Gastroesophageal sphincter (tissue), 4 donors: ENCODE results near the gene PTPRD. TPM values are rescaled to one million over a fixed set of nuclear protein-coding genes. Genes with fewer than 3 reads are reported as not detected.

Experiments
- ATAC-seq: fragments of 150-250 bp; one replicate; pipeline ENCODE4 v1.9.1; 2016; ENCODE audit warnings: mild to moderate bottlenecking, moderate library complexity
- H3K27ac ChIP-seq, 4 donors: fragments of 200-600 bp; sonication (generic) in 3 of 4; 1 replicate in 3 of 4; 2 replicates in 1 of 4; pipeline ENCODE4 v1.5.1; 2016 to 2019
- H3K27me3 ChIP-seq: fragments of 200-600 bp; sonication (generic); one replicate; pipeline ENCODE4 v1.5.1; 2019
- H3K36me3 ChIP-seq, 2 donors: fragments of 200-600 bp; sonication (generic); one replicate each; pipeline ENCODE4 v1.5.1; 2019; ENCODE audit warnings: control low read depth in 1 of 2
- H3K4me1 ChIP-seq, 3 donors: fragments of 200-600 bp; sonication (generic); 1 replicate in 2 of 3; 2 replicates in 1 of 3; pipeline ENCODE4 v1.5.1; 2016 to 2019; ENCODE audit warnings: control low read depth in 2 of 3
- H3K4me3 ChIP-seq, 2 donors: fragments of 200-600 bp; sonication (generic); one replicate each; pipeline ENCODE4 v1.5.1; 2019; ENCODE audit warnings: mild to moderate bottlenecking in 1 of 2, moderate library complexity in 1 of 2
- H3K9me3 ChIP-seq, 3 donors: fragments of 200-600 bp; sonication (generic); one replicate each; pipeline ENCODE4 v1.5.1; 2017 to 2019; ENCODE audit warnings: control low read depth in 2 of 3
- EP300 ChIP-seq: sonication (generic); formaldehyde crosslinking; IDR thresholded peaks from one replicate; pipeline ENCODE4 v1.6.1; 2017; ENCODE audit warnings: antibody characterized with exemption, mild to moderate bottlenecking
- POLR2A ChIP-seq, 2 donors: fragments of 450-650 bp; IDR thresholded peaks; one replicate each; pipeline ENCODE4 v1.6.1; 2017; ENCODE audit warnings: antibody characterized with exemption in 2 of 2, mild to moderate bottlenecking in 2 of 2, moderate library complexity in 1 of 2
- POLR2AphosphoS5 ChIP-seq: sonication (generic); formaldehyde crosslinking; IDR thresholded peaks from one replicate; pipeline ENCODE4 v1.6.1; 2017; ENCODE audit warnings: antibody characterized with exemption
- WGBS, 2 donors: methylation state at CpG; one replicate each; pipeline ENCODE4 v1.1.5; 2018; ENCODE audit warnings: low coverage in 1 of 2; 5-methylcytosine and 5-hydroxymethylcytosine counted together
- total RNA-seq, 4 donors: library from RNA; depleted of rRNA; stranded (reverse); fragments of >200 nt; gene quantifications; one replicate each; pipeline ENCODE4 v1.1.0, GENCODE V29; 2016
- TF ChIP-seq, protein P1 (sequence below), 4 experiments: fragments of 200-600 bp in 2 of 4; fragments of 450-650 bp in 2 of 4; sonication (generic) in 1 of 4; IDR thresholded peaks; one replicate each; pipeline ENCODE4 v1.5.1; 2017 to 2019; ENCODE audit warnings: antibody characterized with exemption in 4 of 4, mild to moderate bottlenecking in 2 of 4, moderate library complexity in 2 of 4

PTPRD gene
- total RNA-seq, 4 donors from 2014 or later = 3.5 to 53.9 (median 15.8) TPM

DNA sequence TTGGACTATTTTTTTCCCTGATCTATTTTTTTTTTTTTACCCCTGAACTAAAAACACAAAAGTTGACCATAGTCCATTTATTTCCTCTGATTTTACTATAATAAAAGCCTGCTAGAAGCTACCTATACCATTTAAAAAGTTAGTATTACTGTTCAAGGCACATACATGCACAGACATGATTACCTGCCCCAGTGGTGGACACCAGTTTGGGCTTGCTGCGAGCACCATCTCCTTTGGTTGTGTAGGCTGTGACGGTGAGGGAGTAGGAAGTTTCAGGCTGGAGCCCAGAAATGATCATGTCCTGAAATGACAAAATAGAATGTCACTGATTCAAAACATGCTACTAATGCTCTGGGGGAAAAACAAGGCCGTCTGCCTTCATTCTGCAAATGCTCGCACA lies 2120.1 kb downstream of the PTPRD start:
- no peak overlapping the region for H3K27ac ChIP-seq
- TF ChIP-seq, protein P1, sequence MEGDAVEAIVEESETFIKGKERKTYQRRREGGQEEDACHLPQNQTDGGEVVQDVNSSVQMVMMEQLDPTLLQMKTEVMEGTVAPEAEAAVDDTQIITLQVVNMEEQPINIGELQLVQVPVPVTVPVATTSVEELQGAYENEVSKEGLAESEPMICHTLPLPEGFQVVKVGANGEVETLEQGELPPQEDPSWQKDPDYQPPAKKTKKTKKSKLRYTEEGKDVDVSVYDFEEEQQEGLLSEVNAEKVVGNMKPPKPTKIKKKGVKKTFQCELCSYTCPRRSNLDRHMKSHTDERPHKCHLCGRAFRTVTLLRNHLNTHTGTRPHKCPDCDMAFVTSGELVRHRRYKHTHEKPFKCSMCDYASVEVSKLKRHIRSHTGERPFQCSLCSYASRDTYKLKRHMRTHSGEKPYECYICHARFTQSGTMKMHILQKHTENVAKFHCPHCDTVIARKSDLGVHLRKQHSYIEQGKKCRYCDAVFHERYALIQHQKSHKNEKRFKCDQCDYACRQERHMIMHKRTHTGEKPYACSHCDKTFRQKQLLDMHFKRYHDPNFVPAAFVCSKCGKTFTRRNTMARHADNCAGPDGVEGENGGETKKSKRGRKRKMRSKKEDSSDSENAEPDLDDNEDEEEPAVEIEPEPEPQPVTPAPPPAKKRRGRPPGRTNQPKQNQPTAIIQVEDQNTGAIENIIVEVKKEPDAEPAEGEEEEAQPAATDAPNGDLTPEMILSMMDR (IDR thresholded peaks at IDR 0.05) = no peak
- no peak for TF ChIP-seq POLR2AphosphoS5
- H3K36me3 ChIP-seq = no peaks in the 10 kb centered on the region
- no peaks in the 10 kb centered on the region for H3K4me1 ChIP-seq
- H3K4me3 ChIP-seq = no peak overlapping the region
- WGBS, 2 donors = 92 to 94% methylated on average over 2 to 3 of the region's 4 CpGs
- H3K27me3 ChIP-seq = no peaks in the 10 kb centered on the region
- ATAC-seq = no peak
- no peaks in the 10 kb centered on the region for H3K9me3 ChIP-seq

DNA sequence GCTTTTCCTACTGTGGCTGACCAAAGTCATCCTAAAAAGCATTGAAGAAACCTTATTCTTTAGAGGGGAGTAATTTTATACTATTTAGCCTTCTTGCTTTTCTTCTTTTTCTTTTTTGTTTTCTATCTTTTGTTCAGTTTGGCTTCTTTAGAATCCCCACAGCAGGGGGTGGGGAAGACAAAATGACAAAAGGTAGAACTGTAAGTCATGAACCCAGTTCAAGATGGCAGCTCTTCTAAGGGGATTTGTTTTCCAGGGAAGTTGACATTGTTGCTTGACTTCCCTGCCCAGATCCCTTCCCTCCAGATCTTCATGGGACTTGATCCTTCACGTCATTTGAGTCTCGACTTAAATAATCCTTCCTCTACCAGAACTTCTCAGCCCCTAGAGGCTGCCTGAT lies 2120.8 kb downstream of the PTPRD start:
- Histone ChIP-seq H3K9me3 (no peaks in the 10 kb centered on the region), H3K4me3 (no peak overlapping the region), H3K27me3 (no peaks in the 10 kb centered on the region), H3K4me1 (no peaks in the 10 kb centered on the region), H3K27ac (no peak overlapping the region), H3K36me3 (no peaks in the 10 kb centered on the region)
- WGBS, 2 donors = 92 to 94% methylated on average over 2 of the region's 2 CpGs
- TF ChIP-seq POLR2A (IDR thresholded peaks at IDR 0.05) (no peak), POLR2AphosphoS5 (no peak), EP300 (no peak)
- TF ChIP-seq, protein P1 (IDR thresholded peaks at IDR 0.05) = no peak
- ATAC-seq = no peak

DNA sequence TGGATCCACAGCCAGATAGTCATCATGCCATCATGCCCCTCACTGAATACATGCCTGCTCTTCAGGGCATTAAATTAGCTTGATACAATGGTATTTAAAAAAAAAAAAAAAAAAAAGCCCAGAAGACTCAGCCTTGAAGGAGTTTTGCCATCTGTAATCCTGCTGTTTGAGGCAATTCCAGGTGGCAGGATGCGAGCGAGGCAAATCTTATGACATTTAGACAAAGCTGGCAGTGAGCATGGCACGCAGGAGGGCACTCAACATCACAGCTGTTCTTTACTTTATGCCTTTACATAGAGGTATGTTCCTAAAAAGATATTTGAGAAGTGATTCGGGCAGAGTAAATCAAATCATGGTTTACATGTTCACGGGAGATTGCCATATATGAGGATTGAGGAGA lies 2121.2 kb downstream of the PTPRD start:
- 96 to 97% methylated on average over 4 to 5 of the region's 5 CpGs for WGBS, 2 donors
- TF ChIP-seq, protein P1 (IDR thresholded peaks at IDR 0.05) = no peak
- TF ChIP-seq POLR2A (IDR thresholded peaks at IDR 0.05) (no peak), POLR2AphosphoS5 (no peak), EP300 (no peak)
- H3K27ac ChIP-seq = no peak overlapping the region

DNA sequence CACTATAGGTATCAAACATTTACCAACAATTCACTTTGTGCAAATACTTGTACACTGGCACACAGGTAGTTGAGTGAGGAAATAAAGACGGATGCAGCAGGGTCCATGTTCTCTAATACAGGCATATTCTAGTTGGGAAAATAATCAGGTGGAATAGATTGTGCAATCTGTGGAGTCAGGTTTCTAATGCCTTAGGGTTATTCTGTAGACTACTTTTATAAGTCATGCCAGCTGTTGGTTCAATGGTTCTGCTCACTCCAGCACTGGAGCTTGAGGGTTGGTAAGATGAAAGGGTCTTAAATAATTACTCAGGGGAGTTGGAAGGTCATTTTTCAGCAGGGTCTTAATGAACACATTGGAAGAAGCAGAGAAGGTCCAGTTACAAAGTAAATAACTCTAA lies 2123.0 kb downstream of the PTPRD start:
- H3K4me3 ChIP-seq = no peak overlapping the region
- H3K36me3 ChIP-seq = no peaks in the 10 kb centered on the region
- 81 to 91% methylated on average over 1 of the region's 1 CpG for WGBS, 2 donors
- no peak overlapping the region for H3K27ac ChIP-seq
- ATAC-seq = no peak
- no peaks in the 10 kb centered on the region for H3K4me1 ChIP-seq
- H3K9me3 ChIP-seq = no peaks in the 10 kb centered on the region
- no peaks in the 10 kb centered on the region for H3K27me3 ChIP-seq
- TF ChIP-seq POLR2A (IDR thresholded peaks at IDR 0.05) (no peak), POLR2AphosphoS5 (no peak), EP300 (no peak)
- TF ChIP-seq, protein P1 (IDR thresholded peaks at IDR 0.05) = no peak

More for the DNA sequence above, 2121.2 kb downstream of the PTPRD start:
- Histone ChIP-seq H3K27me3 (no peaks in the 10 kb centered on the region), H3K4me1 (no peaks in the 10 kb centered on the region), H3K36me3 (no peaks in the 10 kb centered on the region), H3K9me3 (no peaks in the 10 kb centered on the region), H3K4me3 (no peak overlapping the region)
- ATAC-seq = no peak

GRCh38 chr9:8486095-8486494 lies 2126.7 kb downstream of the PTPRD start:
- 62 to 75% methylated on average over 3 to 6 of the region's 6 CpGs for WGBS, 2 donors
- Histone ChIP-seq H3K36me3 (no peaks in the 10 kb centered on the region), H3K4me3 (no peak overlapping the region), H3K4me1 (no peaks in the 10 kb centered on the region), H3K27me3 (no peaks in the 10 kb centered on the region), H3K27ac (no peak overlapping the region), H3K9me3 (no peaks in the 10 kb centered on the region)
- ATAC-seq = no peak
- TF ChIP-seq POLR2AphosphoS5 (no peak), POLR2A (IDR thresholded peaks at IDR 0.05) (no peak), EP300 (no peak)
- TF ChIP-seq, protein P1 (IDR thresholded peaks at IDR 0.05) = no peak
